Central memory CD8-positive, alpha-beta T cell (primary cell): ENCODE measurements around the gene CDHR4.
"Not testable (repeated sequence)": the region's sequence is repeated elsewhere in the genome, so short reads cannot be mapped to it uniquely, and the experiment has no call there.

ENCODE experiments used
- ATAC-seq: fragments of 150-1000 bp; cut with Tn5 transposase; replicated peaks from 2 replicates; pipeline ENCODE4 v1.10.0; 2022; ENCODE audit warnings: mild to moderate bottlenecking, moderate FRiP score, moderate number of reproducible peaks; ENCODE audit not compliant: poor library complexity, severe bottlenecking; ENCODE audit errors: extremely low read depth
- DNase-seq, 2 donors: peaks; one replicate each; pipeline ENCODE4 v3.0.0; 2021; ENCODE audit warnings: low spot score in 2 of 2
- H3K27ac Mint-ChIP-seq: one replicate; pipeline ENCODE4 v1.8.0; 2022; ENCODE audit warnings: low read depth, mild to moderate bottlenecking, moderate library complexity, mixed read lengths
- H3K27me3 Mint-ChIP-seq: one replicate; pipeline ENCODE4 v1.8.0; 2022; ENCODE audit warnings: mixed read lengths
- H3K36me3 Mint-ChIP-seq: one replicate; pipeline ENCODE4 v1.8.0; 2022; ENCODE audit warnings: mild to moderate bottlenecking, moderate library complexity, mixed read lengths; ENCODE audit not compliant: insufficient read depth
- H3K4me1 Mint-ChIP-seq: one replicate; pipeline ENCODE4 v1.8.0; 2022; ENCODE audit warnings: mixed read lengths
- H3K4me3 Mint-ChIP-seq: one replicate; pipeline ENCODE4 v1.8.0; 2022; ENCODE audit warnings: mild to moderate bottlenecking, moderate library complexity, mixed read lengths
- H3K9me3 Mint-ChIP-seq: one replicate; pipeline ENCODE4 v1.8.0; 2022; ENCODE audit warnings: mixed read lengths

Gene CDHR4

DNA sequence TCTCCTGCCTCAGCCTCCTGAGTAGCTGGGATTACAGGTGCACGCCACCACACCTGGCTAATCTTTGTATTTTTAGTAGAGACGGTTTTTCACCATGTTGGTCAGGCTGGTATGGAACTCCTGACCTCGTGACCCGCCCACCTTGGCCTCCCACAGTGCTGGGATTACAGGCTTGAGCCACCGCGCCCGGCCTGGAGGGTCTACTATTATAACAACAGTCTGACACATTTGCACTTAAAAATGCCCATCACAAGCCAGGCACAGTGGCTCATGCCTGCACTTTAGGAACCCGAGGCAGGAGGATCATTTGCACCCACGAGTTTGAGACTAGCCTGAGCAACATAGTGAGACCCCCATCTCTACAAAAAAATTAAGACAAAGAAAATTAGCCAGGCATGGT, 17.4 kb downstream of the CDHR4 start:
- not testable (repeated sequence) for ATAC-seq, H3K27me3 Mint-ChIP-seq, H3K9me3 Mint-ChIP-seq, H3K4me3 Mint-ChIP-seq, DNase-seq, H3K27ac Mint-ChIP-seq
- Mint-ChIP-seq H3K36me3 (peaks cover 35% of the 10 kb centered on the region), H3K4me1 (peaks cover 51% of the 10 kb centered on the region)

DNA sequence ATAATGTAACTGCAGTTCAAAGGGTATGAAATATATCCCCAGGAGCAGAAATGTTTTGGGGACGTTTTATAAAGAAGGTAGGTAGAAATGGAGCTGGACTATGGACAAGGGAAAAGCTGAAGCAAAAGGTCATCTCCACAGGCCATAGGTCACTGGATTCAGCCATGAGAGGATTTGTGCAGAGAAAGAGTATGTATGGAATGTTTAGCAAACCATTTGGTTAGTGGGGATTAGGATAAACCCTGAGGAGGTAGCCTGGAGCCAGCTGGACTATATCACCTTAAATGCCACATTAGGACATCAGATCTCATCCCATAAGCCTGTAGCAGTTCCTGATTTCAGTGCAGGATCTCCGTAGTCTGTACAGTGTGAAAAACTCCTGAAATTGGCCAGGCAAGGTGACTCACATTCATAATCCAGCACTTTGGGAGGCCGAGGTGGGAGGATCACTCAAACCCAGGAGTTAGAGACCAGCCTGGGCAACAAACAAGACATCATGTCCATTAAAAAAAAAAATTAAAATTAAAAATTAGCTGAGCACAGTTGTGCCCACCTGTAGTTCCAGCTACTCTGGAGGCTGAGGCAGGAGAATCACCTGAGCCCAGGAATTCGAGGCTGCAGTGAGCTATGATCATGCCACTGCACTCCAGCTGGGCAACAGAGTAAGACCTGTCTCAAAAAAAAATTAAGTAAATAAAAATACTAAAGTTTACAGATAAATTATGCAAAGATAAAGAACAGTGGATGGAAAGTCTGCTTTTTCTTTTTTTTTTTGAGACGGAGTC, 18.1 kb downstream of the CDHR4 start:
- H3K9me3 Mint-ChIP-seq = no peaks in the 10 kb centered on the region
- DNase-seq (no peak), ATAC-seq (no peak)
- H3K4me1 Mint-ChIP-seq = peaks cover 44% of the 10 kb centered on the region
- no peak overlapping the region for H3K4me3 Mint-ChIP-seq
- H3K36me3 Mint-ChIP-seq = peaks cover 39% of the 10 kb centered on the region
- no peaks in the 10 kb centered on the region for H3K27me3 Mint-ChIP-seq
- no peak overlapping the region for H3K27ac Mint-ChIP-seq

DNA sequence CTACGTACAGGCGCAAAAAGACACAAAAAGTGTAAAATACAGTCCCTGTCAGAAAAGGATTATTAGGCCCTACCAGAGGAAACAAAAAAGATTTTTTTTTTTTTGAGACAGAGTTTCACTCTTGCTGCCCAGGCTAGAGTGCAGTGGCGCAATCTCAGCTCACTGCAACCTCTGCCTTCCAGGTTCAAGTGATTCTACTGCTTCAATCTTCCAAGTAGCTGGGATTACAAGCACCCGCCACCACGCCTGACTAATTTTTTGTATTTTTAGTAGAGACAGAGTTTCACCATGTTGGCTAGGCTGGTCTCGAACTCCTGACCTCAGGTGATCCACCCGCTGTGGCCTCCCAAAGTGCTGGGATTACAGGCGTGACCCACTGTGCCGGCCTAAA, 18.7 kb downstream of the CDHR4 start:
- ATAC-seq, H3K27me3 Mint-ChIP-seq, H3K27ac Mint-ChIP-seq, H3K4me3 Mint-ChIP-seq, H3K9me3 Mint-ChIP-seq, DNase-seq: not testable (repeated sequence)
- H3K36me3 Mint-ChIP-seq = peaks cover 40% of the 10 kb centered on the region
- peaks cover 43% of the 10 kb centered on the region for H3K4me1 Mint-ChIP-seq

DNA sequence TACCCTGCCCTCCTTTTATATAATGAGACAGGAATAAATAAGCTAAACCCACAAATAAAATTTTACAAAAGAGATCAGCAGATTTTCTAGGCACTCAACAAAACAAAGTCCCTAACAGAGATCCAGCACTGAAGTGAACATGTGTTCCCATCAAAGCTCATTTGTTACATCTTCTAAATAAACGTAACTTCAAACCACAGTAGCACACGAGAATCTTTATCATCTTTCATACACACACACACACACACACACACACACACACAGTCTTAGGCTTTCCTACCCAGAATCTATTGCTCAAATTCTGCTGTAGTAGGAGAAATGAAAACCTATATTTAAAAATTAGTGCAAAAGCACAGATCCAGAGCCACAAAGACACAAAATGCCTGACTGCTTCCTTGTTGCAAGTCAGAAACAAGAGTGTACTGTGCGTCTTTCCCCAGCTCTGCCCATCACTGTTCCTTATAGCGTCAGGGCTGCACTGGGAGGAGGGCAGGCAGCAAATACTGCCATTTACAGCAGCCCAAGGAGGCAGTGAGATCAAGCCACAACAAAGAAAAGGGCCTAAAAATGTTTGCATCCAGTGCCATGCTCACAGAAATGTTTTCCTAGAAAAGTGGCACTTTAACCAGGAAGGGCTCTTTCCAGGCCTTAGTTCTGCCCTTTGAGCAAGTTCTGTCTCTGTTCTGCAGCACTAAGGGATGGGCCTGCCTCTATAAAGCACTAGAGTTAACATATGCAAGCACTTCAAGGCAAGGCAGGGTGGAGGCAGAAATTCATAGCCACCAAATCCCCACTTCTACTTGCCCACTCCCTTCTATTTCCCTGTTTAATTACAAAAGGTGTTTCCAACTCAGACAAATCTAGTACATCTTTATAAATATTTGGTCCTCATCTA, 19.3 kb downstream of the CDHR4 start:
- no peaks in the 10 kb centered on the region for H3K27me3 Mint-ChIP-seq
- H3K27ac Mint-ChIP-seq = peak overlapping the region; percentile 50
- DNase-seq (no peak), ATAC-seq (no peak)
- H3K4me1 Mint-ChIP-seq = peaks cover 41% of the 10 kb centered on the region
- peak overlapping the region; percentile 36 for H3K4me3 Mint-ChIP-seq
- peaks cover 42% of the 10 kb centered on the region for H3K36me3 Mint-ChIP-seq
- no peaks in the 10 kb centered on the region for H3K9me3 Mint-ChIP-seq

DNA sequence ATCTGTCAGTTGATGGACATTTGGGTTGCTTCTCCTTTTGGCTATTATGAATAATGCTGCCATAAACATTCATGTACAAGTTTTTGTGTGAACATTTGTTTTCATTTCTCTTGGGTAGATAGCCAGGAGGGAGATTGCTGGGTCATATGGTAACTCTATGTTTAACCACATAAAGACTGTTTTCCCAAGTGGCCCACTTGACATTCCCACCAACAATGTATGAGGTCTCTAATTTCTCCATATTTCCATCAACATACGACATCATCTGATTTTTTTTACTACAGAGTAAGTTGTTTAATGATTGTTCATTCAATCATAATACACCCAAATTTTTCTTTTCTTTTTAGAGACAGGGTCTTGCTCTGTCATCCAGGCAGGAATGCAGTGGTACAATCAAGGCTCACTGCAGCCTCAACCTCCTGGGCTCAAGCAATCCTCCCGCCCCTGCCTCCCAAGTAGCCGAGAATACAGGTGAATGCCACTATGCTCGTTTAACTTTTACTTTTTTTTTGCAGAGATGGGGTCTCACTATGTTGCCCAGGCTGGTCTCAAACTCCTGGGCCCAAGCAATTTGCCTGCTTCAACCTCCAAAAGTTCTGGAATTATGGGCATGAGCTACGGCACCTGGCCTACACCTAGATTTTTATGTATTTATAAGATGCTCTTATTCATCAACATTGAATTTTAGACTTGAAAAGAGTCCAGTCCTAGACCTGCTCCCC, 20.2 kb downstream of the CDHR4 start:
- Mint-ChIP-seq H3K9me3 (no peaks in the 10 kb centered on the region), H3K36me3 (peaks cover 42% of the 10 kb centered on the region), H3K27me3 (no peaks in the 10 kb centered on the region), H3K4me1 (peaks cover 37% of the 10 kb centered on the region), H3K4me3 (no peak overlapping the region), H3K27ac (peak overlapping the region; percentile 50)
- ATAC-seq (no peak), DNase-seq (no peak)

DNA sequence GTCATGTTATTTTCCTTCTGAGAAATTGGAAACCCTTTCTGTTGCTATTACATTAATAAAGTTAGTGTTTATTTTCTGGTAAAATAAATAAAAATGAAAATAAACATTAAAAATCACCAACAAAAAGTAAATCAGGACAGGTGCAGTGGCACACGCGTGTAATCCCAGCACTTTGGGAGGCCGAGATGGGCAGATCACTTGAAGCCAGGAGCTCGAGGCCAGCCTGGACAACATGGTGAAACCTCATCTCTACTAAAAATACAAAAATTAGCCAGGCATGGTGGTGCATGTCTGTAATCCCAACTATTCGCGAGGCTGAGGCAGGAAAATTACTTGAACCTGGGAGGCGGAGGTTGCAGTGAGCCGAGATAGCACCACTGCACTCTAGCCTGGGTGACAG, 23.6 kb downstream of the CDHR4 start:
- Mint-ChIP-seq H3K36me3 (peaks cover 34% of the 10 kb centered on the region), H3K4me1 (peaks cover 38% of the 10 kb centered on the region)
- H3K9me3 Mint-ChIP-seq, ATAC-seq, H3K27me3 Mint-ChIP-seq, H3K27ac Mint-ChIP-seq, H3K4me3 Mint-ChIP-seq, DNase-seq: not testable (repeated sequence)

DNA sequence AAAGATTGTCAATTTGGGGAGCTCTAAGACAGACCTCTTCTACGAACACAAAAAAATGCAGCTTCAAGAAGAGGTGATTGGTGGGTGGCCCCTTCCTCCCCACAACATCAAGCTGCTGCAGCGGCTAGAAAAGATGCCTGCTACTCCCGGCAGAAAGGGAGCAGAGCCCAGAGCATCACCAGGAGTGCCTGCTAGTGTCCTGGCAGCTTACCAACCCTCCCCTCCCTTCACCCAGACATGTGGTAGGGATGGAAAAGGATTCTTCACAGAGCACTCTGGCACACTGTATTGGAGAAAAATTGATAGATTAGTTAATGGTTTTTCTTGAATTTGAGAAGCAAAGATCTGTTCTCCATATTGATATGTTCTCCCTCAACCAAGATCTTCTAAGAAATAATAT, 24.1 kb downstream of the CDHR4 start:
- no peaks in the 10 kb centered on the region for H3K9me3 Mint-ChIP-seq
- H3K27me3 Mint-ChIP-seq = no peaks in the 10 kb centered on the region
- no peak for ATAC-seq
- H3K4me3 Mint-ChIP-seq = no peak overlapping the region
- H3K27ac Mint-ChIP-seq = no peak overlapping the region
- H3K4me1 Mint-ChIP-seq = peaks cover 32% of the 10 kb centered on the region
- H3K36me3 Mint-ChIP-seq = peaks cover 34% of the 10 kb centered on the region
- no peak for DNase-seq

DNA sequence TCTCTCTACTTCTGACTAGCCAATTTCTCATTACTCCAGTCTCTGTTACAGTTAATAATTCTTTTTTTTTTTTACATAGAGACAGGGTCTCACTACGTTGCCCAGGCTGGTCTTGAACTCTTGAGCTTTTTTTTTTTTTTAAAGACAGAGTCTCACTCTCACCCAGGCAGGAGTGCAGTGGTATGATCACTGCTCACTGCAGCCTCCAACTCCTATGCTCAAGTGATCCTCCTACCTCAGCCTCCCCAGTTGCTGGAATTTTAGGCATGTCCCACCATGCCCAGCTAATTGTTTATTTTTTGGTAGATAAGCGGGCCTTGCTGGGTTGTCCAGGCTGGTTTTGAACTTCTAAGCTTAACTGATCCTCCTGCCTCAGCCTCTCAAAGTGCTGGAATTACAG, 27.0 kb downstream of the CDHR4 start:
- Mint-ChIP-seq H3K4me3 (no peak overlapping the region), H3K27ac (no peak overlapping the region), H3K4me1 (peaks cover 26% of the 10 kb centered on the region), H3K36me3 (peaks cover 26% of the 10 kb centered on the region), H3K27me3 (no peaks in the 10 kb centered on the region), H3K9me3 (no peaks in the 10 kb centered on the region)
- DNase-seq (no peak), ATAC-seq (no peak)

DNA sequence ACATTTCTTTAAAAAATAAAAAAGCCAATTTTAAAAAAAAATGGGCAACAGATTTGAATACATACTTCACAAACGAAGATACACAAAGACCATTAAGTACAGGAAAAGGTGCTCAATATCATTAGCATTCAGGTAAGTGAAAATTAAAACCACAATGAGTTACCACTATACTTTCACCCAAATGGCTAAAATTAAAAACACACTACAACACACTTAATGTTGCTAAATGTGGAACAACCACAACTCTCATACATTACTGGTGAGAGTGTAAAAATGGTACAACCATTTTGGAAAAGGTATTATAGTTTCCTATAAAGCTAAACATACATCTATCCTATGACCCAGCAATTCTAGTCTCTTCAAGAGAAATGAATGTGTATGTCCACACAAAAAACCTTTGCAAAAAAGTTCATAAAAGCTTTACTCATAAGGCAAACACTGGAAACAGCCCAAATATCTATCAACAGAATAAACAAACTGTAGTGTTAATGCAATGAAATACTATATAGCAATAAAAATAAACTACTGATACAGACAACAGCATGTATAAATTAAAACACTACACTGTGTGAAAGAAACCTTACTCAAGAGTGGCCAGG, 28.2 kb downstream of the CDHR4 start:
- no peaks in the 10 kb centered on the region for H3K27me3 Mint-ChIP-seq
- ATAC-seq (no peak), DNase-seq (no peak)
- H3K36me3 Mint-ChIP-seq = peaks cover 18% of the 10 kb centered on the region
- peaks cover 26% of the 10 kb centered on the region for H3K4me1 Mint-ChIP-seq
- no peak overlapping the region for H3K27ac Mint-ChIP-seq
- H3K9me3 Mint-ChIP-seq = no peaks in the 10 kb centered on the region
- H3K4me3 Mint-ChIP-seq = no peak overlapping the region

DNA sequence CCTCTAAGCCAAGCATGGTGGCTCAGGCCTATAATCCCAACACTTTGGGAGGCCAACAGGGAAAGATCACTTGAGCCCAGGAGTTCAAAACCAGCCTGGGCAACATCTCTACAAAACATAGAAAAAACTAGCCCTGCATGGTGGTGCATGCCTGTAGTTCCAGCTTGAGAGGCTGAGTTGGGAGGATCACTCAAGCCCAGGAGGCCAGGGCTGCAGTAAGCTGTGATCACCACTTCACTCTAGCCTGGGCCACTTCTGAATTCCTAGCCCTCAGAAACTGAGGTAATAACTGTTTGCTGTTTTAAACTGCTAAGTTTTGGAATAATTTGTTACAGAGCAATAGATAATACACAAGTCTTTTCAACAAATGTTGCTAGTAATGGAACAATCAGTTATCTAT, 29.7 kb downstream of the CDHR4 start:
- peaks cover 21% of the 10 kb centered on the region for H3K4me1 Mint-ChIP-seq
- H3K4me3 Mint-ChIP-seq = no peak overlapping the region
- peaks cover 16% of the 10 kb centered on the region for H3K36me3 Mint-ChIP-seq
- no peak for DNase-seq
- no peaks in the 10 kb centered on the region for H3K9me3 Mint-ChIP-seq
- no peak overlapping the region for H3K27ac Mint-ChIP-seq
- no peak for ATAC-seq
- H3K27me3 Mint-ChIP-seq = no peaks in the 10 kb centered on the region

DNA sequence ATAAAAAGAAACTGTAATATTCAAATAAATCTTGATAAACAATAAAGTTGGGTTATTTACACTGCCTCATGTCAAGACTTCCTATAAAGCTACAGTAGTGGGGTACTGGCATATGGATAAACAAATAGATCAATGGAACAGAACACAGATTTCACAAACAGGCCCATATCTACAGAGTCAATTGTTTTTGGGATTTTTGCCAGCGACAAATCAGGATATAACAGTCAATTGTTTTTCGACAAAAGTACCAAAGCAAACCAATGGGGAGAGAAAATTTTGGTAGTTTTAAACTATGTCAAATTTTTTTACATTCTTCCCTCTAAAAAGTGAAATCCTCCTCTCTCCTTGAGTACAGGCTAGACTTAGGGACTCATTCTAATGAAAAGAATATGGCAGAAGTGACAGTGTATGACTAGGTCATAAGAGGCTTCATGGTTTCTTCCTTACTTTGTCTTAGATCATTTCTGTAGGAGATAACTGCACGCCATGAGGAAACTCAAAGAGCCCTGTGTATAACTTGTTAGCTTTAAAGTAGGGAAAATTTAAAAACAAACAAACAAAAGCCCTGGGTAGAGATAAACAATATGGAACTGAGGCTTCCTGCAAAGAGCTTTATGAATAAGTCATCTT, 30.3 kb downstream of the CDHR4 start:
- Mint-ChIP-seq H3K36me3 (peaks cover 18% of the 10 kb centered on the region), H3K4me3 (no peak overlapping the region), H3K4me1 (peaks cover 26% of the 10 kb centered on the region), H3K27ac (no peak overlapping the region), H3K9me3 (no peaks in the 10 kb centered on the region), H3K27me3 (no peaks in the 10 kb centered on the region)
- ATAC-seq = no peak
- no peak for DNase-seq

DNA sequence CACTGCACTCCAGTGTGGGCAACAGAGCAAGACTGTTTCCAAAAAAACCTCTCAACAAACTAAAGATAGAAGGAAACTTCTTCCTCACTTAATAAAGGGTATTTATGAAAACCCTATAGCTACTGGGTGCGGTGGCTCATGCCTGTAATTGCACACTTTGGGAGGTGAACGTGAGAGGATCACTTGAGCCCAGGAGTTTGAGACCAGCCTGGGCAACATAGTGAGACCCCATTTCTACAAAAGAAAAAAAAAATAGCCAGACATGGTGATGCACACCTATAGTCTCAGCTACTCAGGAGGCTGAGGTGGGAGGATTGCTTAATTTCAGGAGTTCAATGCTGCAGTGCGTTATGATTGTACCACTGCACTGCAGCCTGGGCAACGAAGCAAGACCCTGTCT, 35.7 kb downstream of the CDHR4 start:
- no peak for DNase-seq
- H3K27me3 Mint-ChIP-seq = no peaks in the 10 kb centered on the region
- no peak overlapping the region for H3K27ac Mint-ChIP-seq
- no peak for ATAC-seq
- H3K4me3 Mint-ChIP-seq = no peak overlapping the region
- H3K36me3 Mint-ChIP-seq = peaks cover 15% of the 10 kb centered on the region
- peaks cover 18% of the 10 kb centered on the region for H3K4me1 Mint-ChIP-seq
- no peaks in the 10 kb centered on the region for H3K9me3 Mint-ChIP-seq
